C4-2B (cell line): ENCODE measurements around the gene PTPRS.

Experiments
- CTCF ChIP-seq: fragments of 450-650 bp; conservative IDR thresholded peaks from 2 replicates; pipeline ENCODE4 v1.5.1; 2017; ENCODE audit warnings: mild to moderate bottlenecking
- ZFX ChIP-seq: fragments of 450-650 bp; IDR thresholded peaks from 2 replicates; pipeline ENCODE4 v1.6.1; 2017

- TF ChIP-seq CTCF = no peak
- no peak for TF ChIP-seq ZFX
Observed at GRCh38 chr19:5296457-5297271, 43.9 kb downstream of the PTPRS start.
